IPS DF 4.7 (cell line): ENCODE measurements around the gene TMED10.
"Not testable (repeated sequence)": the region's sequence is repeated elsewhere in the genome, so short reads cannot be mapped to it uniquely, and the experiment has no call there.

Experiments used
- DNase-seq: peaks from one replicate; pipeline ENCODE4 v3.0.0-alpha.2; 2013; ENCODE audit warnings: low spot score; ENCODE audit errors: extremely low read depth

TMED10 gene

DNA sequence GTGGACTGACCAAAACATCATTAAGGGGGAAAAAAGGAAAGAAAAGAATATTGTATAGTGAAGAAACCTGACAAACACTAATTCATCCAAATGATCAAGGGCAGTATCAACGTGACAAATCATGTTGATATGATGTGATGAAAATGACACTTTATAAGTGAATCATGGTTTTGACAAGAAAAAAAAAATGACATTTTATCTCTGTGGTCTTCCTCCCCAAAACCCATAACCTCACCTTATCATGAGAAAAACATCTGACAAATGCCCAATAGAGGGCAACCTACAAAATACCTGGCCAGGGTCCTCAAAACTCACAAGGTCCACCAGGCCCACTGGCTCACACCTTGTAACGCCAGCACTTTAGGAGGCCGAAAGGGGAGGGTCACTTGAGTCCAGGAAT lies 13.8 kb downstream of the TMED10 start:
- no peak for DNase-seq

GRCh38 chr14:75158843-75159614 lies 17.4 kb downstream of the TMED10 start:
- DNase-seq = no peak

- DNase-seq = no peak
These were observed 19.5 kb downstream of the TMED10 start for GRCh38 chr14:75156901-75157300.

- no peak for DNase-seq
These were observed 20.3 kb downstream of the TMED10 start for GRCh38 chr14:75156111-75156510.

DNA sequence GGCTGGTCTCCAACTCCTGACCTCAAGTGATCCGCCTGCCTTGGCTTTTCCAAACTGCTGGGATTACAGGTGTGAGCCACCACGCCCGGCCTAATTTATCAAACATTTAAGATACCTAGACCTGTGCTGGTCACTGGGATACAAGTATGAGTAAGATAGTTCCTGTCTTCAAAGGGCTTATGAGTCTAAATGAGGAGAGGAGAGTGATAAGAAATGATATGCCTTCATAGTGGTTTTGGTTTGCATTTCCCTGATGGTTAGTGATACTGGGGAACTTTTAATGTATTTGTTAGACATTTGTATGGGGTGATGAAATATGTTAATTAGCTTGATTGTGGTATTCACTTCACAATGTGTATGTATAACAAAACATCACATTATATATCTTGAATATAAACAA lies 21.2 kb downstream of the TMED10 start:
- DNase-seq = no peak

- DNase-seq = no peak
These were observed 23.1 kb downstream of the TMED10 start for GRCh38 chr14:75153295-75153694.

DNA sequence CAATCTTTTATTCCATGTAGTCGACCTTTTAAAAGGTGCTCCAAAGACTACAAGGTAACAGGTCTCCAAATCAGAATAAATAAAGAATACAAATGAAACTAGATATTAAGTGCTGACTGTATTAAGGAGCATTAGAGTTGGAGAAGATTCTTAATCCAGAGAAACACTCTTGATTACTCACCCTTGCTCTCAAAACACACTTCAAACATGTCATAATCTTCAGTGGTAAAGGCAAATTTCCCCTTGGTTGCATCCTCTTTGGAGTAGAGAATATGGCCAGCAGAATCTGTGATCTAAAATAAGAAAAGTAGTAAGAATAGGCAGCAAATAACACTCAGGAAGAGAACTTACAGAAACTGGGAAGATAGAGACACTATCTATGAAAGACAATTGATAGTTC lies 24.6 kb downstream of the TMED10 start:
- DNase-seq = no peak

GRCh38 chr14:75150637-75151036 lies 25.8 kb downstream of the TMED10 start:
- DNase-seq = not testable (repeated sequence)

GRCh38 chr14:75150150-75150549 lies 26.3 kb downstream of the TMED10 start:
- no peak for DNase-seq

GRCh38 chr14:75147423-75148071 lies 28.9 kb downstream of the TMED10 start:
- no peak for DNase-seq

DNA sequence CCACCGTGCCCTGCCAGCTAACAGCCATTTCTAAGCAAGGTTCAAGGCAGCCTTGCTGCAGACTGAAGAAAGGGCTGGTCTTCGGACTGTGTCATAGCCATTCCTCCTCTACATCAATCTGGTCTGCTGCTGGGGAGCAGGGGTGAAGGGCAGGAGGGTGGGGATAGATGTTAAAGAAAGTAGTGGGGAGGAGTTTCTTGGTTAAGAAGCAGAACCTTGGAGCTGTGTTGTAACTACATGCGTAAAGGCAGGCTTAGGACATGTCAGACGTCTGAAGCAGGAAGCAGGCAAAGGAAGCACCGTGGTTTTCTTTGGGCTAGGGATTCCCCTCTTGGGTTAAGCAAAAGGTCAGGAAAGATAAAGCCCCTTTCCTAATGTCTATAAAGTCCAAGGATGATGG lies 31.5 kb downstream of the TMED10 start:
- no peak for DNase-seq

- DNase-seq = no peak
These were observed 32.5 kb downstream of the TMED10 start for GRCh38 chr14:75143761-75144527.

DNA sequence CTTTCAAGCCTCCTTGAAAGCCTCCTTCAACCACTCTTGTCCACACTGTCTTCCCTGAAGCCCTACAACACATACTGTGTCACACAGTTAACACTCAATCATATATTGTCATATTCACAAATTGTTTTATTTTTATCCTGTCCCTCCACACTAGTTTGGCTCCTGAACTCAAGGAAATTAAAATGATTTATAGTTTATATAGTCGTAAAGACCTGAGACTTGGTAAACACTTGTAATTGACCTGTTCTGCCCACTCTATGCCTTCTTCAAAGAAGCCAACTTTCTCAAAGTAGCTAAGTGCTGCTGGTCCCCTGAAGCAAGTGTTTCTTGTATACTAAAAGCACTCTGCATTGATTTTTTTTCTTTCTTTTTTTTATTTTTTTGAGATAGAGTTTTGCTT lies 33.9 kb downstream of the TMED10 start:
- no peak for DNase-seq

DNA sequence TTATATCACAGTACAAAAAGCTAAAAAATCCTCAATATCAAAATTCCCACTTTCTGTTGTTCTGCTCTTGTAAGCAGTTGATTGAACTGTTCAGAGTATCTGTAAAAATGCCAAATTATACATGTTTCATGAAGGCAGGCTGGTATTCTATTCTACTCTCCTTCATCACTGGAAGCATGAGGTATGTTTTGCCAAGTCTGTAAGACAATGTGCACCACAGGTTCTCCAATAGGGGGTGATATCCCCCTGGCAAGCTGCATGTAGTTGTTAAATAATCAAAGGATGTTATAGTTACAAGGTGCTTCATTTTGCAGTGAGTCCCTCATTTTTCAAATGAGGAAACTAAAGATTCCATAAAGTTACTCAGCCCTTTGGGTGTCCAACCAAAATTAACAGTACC lies 34.4 kb downstream of the TMED10 start:
- no peak for DNase-seq

DNA sequence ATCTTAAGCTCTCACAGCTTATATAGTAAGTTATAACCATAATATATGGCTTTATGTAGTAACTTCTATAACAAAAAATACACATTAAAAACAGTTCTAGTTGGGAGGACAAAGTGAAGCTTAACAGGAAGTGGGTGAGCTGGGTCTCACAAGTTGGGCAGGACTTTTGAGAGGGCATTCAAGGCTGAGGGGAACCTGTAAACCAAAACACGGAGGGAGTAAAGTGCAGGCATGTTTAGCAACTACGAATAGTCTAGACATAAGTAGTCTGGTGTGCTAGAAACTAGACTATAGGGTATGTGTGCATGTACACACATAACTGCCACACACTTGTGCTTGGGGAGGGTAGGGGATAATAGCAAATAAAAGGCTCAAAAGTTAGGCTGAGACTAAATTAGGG lies 35.4 kb downstream of the TMED10 start:
- no peak for DNase-seq

GRCh38 chr14:75140620-75141019 lies 35.8 kb downstream of the TMED10 start:
- no peak for DNase-seq

GRCh38 chr14:75139185-75139584 lies 37.2 kb downstream of the TMED10 start:
- DNase-seq = no peak

DNA sequence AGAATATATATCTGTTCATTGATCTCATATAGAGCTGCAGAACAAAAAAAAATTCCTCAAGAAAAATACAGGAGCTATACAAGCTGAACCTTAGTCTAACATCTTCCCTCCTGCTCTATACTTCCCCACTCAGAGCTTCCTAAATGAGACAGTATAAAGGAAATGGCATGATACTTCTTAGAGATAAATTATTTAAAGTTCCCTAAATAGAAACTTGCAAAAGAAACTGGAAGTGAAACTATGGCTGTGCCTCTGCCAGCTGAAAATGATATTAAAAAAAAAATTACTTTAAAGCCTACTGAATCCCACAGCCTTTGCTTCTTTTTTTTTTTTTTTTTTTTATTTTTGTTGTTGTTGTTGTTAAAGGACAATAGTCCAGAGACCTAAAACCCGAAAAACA lies 37.9 kb downstream of the TMED10 start:
- no peak for DNase-seq

GRCh38 chr14:75134644-75135043 lies 41.8 kb downstream of the TMED10 start:
- DNase-seq = no peak

- DNase-seq = no peak
These were observed 42.8 kb downstream of the TMED10 start for GRCh38 chr14:75133597-75133996.

- peak; percentile 74 for DNase-seq
These were observed 43.9 kb downstream of the TMED10 start for GRCh38 chr14:75132382-75133086.

DNA sequence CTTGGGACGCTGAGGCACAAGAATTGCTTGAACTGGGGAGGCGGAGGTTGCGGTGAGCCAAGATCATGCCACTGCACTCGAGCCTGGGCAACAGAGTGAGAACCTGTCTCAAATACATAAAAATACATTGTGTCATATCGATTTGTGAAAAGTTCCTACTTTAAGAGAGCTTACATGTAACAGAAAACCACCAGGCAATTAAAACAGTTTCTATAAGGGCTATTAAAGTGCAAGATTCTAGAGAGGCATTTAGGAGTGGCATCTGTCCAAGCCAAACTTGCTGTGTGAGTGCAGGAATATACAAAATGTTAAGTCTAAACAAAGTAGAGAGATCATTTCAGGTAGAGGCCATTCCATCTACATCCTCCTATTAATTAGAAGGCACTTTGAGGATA lies 47.8 kb downstream of the TMED10 start:
- no peak for DNase-seq
